ENCODE results near the gene PTPA. TPM values are rescaled to one million over a fixed set of nuclear protein-coding genes. Genes with fewer than 3 reads are reported as not detected.

Gene PTPA
- total RNA-seq, 1 experiment from 2014 or later = 182 TPM

DNA sequence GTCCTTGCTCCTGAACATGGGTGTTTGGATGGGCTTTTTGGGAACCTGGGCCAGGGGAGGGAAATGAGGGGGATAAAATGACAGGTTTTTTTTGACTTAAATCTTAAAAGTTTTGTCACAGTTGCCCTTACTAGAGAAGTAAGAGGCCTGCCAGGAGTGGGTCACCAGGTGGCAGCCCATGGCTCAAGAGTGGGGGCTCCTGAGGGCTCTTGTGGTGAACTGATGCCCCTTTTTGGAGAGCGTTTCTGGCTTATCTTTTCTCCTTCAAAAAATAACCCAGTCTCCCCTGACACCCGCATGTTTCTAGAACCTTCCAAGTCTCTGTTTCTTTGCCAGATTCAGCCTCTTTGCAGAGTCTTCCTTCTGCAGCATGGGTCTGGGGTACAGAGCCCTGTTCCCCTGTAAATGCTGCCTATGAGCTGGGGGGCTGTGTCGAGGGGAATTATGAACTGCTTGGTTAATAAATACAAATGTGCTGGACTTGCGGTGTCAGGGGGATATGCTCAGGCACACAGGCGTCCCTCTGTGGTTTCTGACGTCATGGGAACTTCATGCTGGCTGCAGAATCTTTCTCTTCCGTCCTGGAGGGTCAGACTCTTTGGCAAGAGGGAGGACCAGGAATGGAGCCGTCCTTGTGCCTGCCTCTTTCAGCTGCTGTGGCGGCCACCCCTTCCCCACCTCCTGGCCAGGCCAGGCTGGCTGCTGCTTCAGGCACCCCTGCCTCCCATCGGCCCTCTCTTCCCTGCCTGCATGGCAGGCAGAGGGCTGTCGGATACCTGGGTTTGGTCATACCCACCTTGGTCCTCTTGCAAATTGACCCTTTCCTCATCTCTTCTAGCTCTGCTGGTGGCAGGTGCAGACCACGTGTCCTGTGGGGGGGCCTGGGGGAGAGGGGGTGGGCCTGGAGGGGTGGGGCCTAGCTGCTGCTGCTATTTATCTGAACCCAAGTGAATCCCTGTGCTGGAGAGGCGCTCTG lies 30.1 kb downstream of the PTPA start:
- Histone ChIP-seq H3K9me3 (ENCODE audit: insufficient read depth, low read depth) (no peaks in the 10 kb centered on the region), H4K20me1 (ENCODE audit: insufficient read depth) (no peaks in the 10 kb centered on the region), H3K27ac (peak overlapping the region; percentile 100), H3K4me3 (peak overlapping the region; percentile 91), H3K9me2 (ENCODE audit: insufficient read depth) (no peaks in the 10 kb centered on the region), H3K27me3 (ENCODE audit: insufficient read depth, low read depth) (no peaks in the 10 kb centered on the region), H3K79me2 (ENCODE audit: low read depth) (peaks cover 19% of the 10 kb centered on the region), H2AFZ (no peak overlapping the region), H3K36me3 (ENCODE audit: low read depth) (0 out of 2 replicates have a peak, but pooled peaks cover 5% of the 10 kb centered on the region), H3K4me1 (replicated peaks; ENCODE audit: insufficient read depth) (peaks cover 56% of the 10 kb centered on the region), H3K4me2 (peak overlapping the region; percentile 100), H3F3A (ENCODE audit: insufficient read depth, low read depth) (peaks cover 42% of the 10 kb centered on the region; the same call in 1 of the 2 replicates)
- ChIA-PET POLR2A (ENCODE audit: unreplicated experiment) (interaction anchor here (0.6 to 1.7 kb wide), 10 partner anchors 16 to 470 kb away, joined by 3 to 21 read pairs (median 6); no protein-coding TSS in a partner anchor), CTCF (interaction anchor here (0.6 to 2.4 kb wide), 9 partner anchors 10 to 483 kb away, joined by 3 to 36 read pairs (median 10); no protein-coding TSS in a partner anchor)
- intact Hi-C loops (cut with micrococcal nuclease; ENCODE audit: unreplicated experiment) = no loop called here
- no TSS peak for BruUV-seq (replicated peaks)
- peak in 1 of 2 experiments; percentile 38 for DNase-seq
- TF ChIP-seq EZH2 (IDR thresholded peaks at IDR 0.05; ENCODE audit: low read depth) = no peak
- TF ChIP-seq CTCF (conservative IDR thresholded peaks at IDR 0.05) = no peak

GRCh38 chr9:129142138-129142935 lies 31.1 kb downstream of the PTPA start:
- H3K79me2 ChIP-seq (ENCODE audit: low read depth) = peaks cover 19% of the 10 kb centered on the region
- CTCF ChIA-PET = interaction anchor here (0.6 to 2.4 kb wide), 12 partner anchors 11 to 482 kb away, joined by 3 to 36 read pairs (median 4); no protein-coding TSS in a partner anchor
- peaks cover 56% of the 10 kb centered on the region for H3K4me1 ChIP-seq (replicated peaks; ENCODE audit: insufficient read depth)
- 0 out of 2 replicates have a peak, but pooled peaks cover 5% of the 10 kb centered on the region for H3K36me3 ChIP-seq (ENCODE audit: low read depth)
- BruUV-seq (replicated peaks) = no TSS peak
- no peak overlapping the region for H3K4me3 ChIP-seq
- no peaks in the 10 kb centered on the region for H3K9me3 ChIP-seq (ENCODE audit: insufficient read depth, low read depth)
- no peak overlapping the region for H2AFZ ChIP-seq
- peaks cover 42% of the 10 kb centered on the region; the same call in 1 of the 2 replicates for H3F3A ChIP-seq (ENCODE audit: insufficient read depth, low read depth)
- no peaks in the 10 kb centered on the region for H3K9me2 ChIP-seq (ENCODE audit: insufficient read depth)
- H3K27ac ChIP-seq = no peak overlapping the region
- POLR2A ChIA-PET (ENCODE audit: unreplicated experiment) = interaction anchor here (0.6 to 0.9 kb wide), 6 partner anchors 17 to 1310 kb away, joined by 4 to 8 read pairs (median 5); no protein-coding TSS in a partner anchor
- TF ChIP-seq EZH2 (IDR thresholded peaks at IDR 0.05; ENCODE audit: low read depth) = no peak
- TF ChIP-seq CTCF (conservative IDR thresholded peaks at IDR 0.05) = no peak
- peak overlapping the region; percentile 100 for H3K4me2 ChIP-seq
- no peak for DNase-seq
- intact Hi-C loops (cut with micrococcal nuclease; ENCODE audit: unreplicated experiment) = no loop called here
- no peaks in the 10 kb centered on the region for H3K27me3 ChIP-seq (ENCODE audit: insufficient read depth, low read depth)
- H4K20me1 ChIP-seq (ENCODE audit: insufficient read depth) = no peaks in the 10 kb centered on the region

Measured in PC-9 (cell line).